Epithelial cell of esophagus (primary cell): ENCODE data around the gene TEX261.

Experiments used
- DNase-seq: peaks from one replicate; pipeline ENCODE4 v3.0.0; 2010; ENCODE audit warnings: low read depth
- H3K4me3 ChIP-seq: 2 replicates; pipeline ENCODE4 v1.5.1; 2011; ENCODE audit warnings: mild to moderate bottlenecking, low read length, control low read depth
- TF ChIP-seq, protein P1 (sequence below): IDR thresholded peaks from 2 replicates; pipeline ENCODE4 v1.5.1; 2011; ENCODE audit warnings: low read depth, mild to moderate bottlenecking, low read length, control low read depth, inconsistent platforms; ENCODE audit not compliant: insufficient read depth; ENCODE audit errors: missing control alignments

The TEX261 gene

DNA sequence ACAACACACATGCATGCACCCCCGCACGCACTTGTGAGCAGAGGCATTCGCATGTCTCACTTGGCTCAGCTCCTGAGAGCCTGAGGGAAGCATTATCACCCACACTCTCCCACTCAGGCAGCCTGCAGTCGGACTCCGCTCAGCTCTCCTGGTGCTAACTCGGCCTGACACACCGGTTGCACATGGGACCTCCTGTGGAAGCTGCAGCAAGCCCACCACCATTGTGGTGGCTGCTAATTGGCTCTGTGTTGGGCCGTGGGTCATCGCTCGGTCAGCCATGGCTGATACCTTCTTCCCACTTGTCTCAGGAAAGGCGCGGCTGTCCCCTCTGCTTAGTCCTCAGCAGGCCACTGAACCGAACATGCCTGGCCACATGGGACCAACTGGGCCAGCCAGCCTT lies 13.7 kb upstream of the TEX261 start:
- H3K4me3 ChIP-seq: no peak overlapping the region
- DNase-seq: no peak
- TF ChIP-seq, protein P1, sequence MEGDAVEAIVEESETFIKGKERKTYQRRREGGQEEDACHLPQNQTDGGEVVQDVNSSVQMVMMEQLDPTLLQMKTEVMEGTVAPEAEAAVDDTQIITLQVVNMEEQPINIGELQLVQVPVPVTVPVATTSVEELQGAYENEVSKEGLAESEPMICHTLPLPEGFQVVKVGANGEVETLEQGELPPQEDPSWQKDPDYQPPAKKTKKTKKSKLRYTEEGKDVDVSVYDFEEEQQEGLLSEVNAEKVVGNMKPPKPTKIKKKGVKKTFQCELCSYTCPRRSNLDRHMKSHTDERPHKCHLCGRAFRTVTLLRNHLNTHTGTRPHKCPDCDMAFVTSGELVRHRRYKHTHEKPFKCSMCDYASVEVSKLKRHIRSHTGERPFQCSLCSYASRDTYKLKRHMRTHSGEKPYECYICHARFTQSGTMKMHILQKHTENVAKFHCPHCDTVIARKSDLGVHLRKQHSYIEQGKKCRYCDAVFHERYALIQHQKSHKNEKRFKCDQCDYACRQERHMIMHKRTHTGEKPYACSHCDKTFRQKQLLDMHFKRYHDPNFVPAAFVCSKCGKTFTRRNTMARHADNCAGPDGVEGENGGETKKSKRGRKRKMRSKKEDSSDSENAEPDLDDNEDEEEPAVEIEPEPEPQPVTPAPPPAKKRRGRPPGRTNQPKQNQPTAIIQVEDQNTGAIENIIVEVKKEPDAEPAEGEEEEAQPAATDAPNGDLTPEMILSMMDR: no peak

DNA sequence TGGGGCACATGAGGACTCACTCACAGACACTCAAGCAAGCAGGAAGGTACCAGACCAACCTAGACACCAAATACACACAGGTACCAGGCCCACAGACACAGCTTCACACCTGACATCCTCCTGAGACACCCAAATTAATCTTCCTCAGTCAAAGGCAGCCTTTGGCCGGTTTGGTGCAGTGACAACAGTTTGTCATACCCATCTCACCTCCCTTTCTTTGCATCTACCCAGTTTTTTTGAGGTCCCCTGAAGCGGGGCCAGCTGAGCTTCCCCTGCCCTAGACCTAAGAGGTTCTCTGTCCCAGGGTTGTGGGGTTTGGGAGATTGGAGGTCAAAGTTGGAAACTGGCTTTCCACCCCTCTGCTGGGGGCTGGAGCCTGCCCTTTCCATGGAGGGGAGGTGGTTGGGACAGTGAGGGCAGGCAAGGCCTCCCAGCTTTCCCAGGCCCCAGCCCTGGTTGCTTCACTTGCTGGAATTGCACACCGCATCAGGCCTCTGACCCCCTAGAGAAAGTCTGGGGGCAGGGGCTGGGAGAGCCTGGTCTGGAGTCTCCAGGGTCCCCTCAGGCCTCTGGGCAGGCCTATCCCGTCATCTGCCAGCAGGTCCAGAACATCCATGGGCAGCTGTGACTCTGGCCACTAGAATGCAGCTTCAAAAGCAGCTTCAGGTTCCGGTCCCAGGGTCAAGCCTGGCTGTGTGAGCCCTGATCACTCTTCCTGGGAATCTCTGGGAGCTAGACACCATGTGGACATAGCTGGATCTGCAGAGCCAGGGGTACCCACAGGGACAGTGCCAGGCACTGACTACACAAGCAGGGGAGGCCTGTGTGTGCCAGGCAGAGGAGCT lies 12.5 kb upstream of the TEX261 start:
- no peak for DNase-seq
- TF ChIP-seq, protein P1: no peak
- H3K4me3 ChIP-seq: no peak overlapping the region

DNA sequence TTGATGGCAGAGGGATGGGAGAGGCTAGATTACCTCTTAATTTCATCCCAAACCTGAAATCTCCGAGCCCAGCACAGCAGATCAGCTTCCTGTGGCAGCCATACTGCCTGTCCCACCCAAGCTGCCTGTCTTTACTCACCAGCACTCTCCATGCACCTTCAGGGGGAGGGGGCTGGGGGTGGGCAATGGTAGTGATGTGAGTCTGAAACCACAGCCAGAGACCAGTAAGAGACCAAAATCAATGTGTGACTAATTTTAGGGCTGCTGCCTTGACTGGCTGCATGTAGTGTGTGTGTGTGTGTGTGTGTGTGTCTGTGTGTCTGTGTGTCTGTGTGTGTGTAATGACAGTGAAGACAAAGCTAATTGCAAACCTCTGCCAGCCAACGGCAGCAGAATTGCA lies 11.7 kb upstream of the TEX261 start:
- TF ChIP-seq, protein P1: no peak
- no peak overlapping the region for H3K4me3 ChIP-seq
- DNase-seq: no peak

DNA sequence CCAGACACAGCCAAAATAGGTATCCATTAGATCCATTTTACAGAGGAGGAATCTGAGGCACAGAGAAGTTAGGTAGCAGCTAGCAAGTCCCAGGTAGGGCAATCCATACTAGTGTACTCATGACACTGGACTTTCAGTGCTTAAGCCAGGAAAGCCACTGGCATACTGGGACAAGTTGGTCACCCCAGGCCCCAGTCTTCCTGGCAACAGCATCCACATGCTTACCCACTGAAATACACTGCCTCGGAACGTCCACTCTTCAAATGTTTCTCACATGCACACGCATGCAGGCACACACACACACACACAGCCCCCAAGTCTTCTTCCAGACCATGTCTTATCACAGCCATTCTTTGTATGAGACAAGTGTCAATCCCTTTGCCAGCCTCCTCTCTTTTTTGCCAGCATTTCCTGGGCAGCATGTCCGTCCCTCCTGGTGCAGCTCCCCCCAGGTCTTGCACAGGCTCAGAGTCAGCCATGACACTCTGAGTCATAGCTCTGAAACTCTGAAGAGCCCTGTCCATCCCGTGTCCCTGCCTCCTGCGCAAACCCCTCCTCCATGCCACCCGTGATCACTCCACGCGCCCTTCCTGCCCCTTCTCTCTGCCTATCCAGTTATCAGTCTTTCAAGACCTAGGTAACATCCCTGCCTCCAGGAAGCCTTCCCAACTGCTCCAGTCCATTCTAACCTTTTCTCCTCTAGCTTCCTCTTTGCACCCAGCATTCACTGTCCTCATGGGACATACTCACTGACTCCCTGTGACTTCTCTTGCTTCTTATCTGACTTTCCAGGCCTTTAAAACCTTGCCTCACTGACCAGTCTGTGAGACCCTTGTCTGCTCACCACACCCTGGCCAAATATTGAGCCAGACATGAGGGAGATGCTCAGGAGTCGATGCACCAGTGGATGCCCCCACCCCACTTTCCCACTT lies 10.9 kb upstream of the TEX261 start:
- H3K4me3 ChIP-seq: no peak overlapping the region
- DNase-seq: no peak
- TF ChIP-seq, protein P1: no peak

DNA sequence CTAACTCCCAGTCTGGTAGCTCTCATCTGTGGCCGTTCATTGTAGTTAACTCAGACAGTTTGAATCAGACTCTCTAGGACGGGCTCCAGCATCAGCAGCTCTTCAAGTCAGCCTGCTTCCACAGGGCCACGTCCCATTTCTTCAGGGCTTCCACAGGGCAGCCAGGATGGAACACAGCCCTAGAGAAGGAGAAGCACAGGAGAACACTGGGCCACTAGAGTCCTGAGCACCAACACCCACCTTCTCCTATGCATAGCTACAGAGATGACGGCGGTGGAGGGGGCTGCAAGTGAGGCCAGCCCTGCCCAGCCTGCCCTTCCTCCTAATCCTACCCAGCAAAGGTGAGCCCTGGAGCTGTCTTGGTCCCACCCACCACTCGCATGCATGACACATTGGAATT lies 10.2 kb upstream of the TEX261 start:
- no peak for DNase-seq
- TF ChIP-seq, protein P1: no peak

DNA sequence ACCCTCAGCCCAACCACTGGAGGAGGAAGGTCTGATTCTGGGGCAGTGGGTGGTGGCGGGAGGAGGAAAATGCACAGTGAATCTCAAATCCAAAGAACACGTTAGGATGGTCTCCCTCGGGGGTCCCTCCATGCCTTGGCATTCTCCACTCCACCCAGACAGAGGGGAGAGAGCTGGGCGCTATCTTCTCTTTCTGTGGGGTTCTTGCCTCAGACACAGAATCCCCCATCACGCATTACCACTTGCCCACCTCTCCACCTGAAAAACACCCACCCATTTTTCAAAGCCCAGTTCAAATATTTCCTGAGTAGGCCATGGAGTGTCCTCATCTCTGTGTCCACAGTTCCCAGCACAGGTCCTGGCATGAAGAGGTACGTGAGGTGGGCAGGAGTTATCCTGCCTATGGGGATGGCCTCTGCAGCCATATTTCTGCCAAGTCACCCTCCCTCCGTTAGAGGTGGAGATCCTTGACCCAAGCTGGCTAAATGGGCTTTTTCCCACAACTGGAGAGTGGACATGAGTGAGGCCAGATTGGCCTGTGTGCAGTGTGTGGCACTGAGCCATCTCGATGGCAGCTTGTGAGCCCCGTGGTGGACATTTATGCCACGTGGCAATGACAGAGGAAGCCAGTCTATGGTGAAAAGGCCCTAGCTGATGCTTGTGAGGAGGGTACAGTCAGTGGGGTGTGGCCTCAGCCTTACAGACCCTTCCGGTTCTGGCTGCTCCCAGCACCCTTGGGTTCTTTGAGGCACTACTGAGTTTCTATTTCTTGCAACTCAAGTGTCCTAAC lies 9.5 kb upstream of the TEX261 start:
- TF ChIP-seq, protein P1: no peak
- DNase-seq: no peak

More for the DNA sequence above, 10.2 kb upstream of the TEX261 start:
- H3K4me3 ChIP-seq: no peak overlapping the region

More for the DNA sequence above, 9.5 kb upstream of the TEX261 start:
- H3K4me3 ChIP-seq: no peak overlapping the region
